K562 (cell line): ENCODE results near the gene MICALL2. TPM values are rescaled to one million over a fixed set of nuclear protein-coding genes. Genes with fewer than 3 reads are reported as not detected.

Experiments
- ATF3 ChIP-seq, 2 experiments: fragments of 450-650 bp in 1 of 2; sonication (generic) in 1 of 2; formaldehyde crosslinking in 1 of 2; IDR thresholded peaks in 1 of 2; conservative IDR thresholded peaks in 1 of 2; 2 replicates each; pipeline versions ENCODE4 v1.6.1 to v1.8.1; 2016 to 2023; ENCODE audit warnings: mild to moderate bottlenecking in 2 of 2, moderate library complexity in 2 of 2, inconsistent platforms in 1 of 2, missing genetic modification reagents in 1 of 2
- CBFB ChIP-seq: sonication (generic); formaldehyde crosslinking; IDR thresholded peaks from 2 replicates; pipeline ENCODE4 v1.4.0; 2020; ENCODE audit warnings: mild to moderate bottlenecking, missing genetic modification reagents
- ESRRA ChIP-seq: fragments of 450-650 bp; IDR thresholded peaks from 2 replicates; pipeline ENCODE4 v1.6.1; 2014; ENCODE audit warnings: low read depth, mild to moderate bottlenecking, moderate library complexity, borderline replicate concordance
- GATAD2B ChIP-seq: fragments of 450-650 bp; IDR thresholded peaks from 2 replicates; pipeline ENCODE4 v1.6.1; 2017; ENCODE audit warnings: mild to moderate bottlenecking, borderline replicate concordance
- HMGN3 ChIP-seq: IDR thresholded peaks from 2 replicates; pipeline ENCODE4 v1.6.1; 2011; ENCODE audit warnings: borderline replicate concordance, low read depth, mild to moderate bottlenecking, mixed read lengths, low read length; ENCODE audit not compliant: insufficient read length; ENCODE audit errors: extremely low read depth
- JUND ChIP-seq, 2 experiments: IDR thresholded peaks; 2 replicates in 1 of 2; 3 replicates in 1 of 2; pipeline ENCODE4 v1.6.1; 2011; ENCODE audit warnings: borderline replicate concordance in 2 of 2, low read depth in 2 of 2, low read length in 2 of 2, improper control_type of control experiment in 1 of 2, missing biosample characterization in 1 of 2, missing genetic modification characterization in 1 of 2, missing genetic modification reagents in 1 of 2
- KLF1 ChIP-seq: fragments of 450-650 bp; IDR thresholded peaks from 2 replicates; pipeline ENCODE4 v1.6.1; 2016; ENCODE audit warnings: missing genetic modification characterization, missing compliant biosample characterization
- MIER1 ChIP-seq: fragments of 450-650 bp; IDR thresholded peaks from 2 replicates; pipeline ENCODE4 v1.6.1; 2016; ENCODE audit warnings: antibody characterized with exemption, mild to moderate bottlenecking, low read depth
- NKRF ChIP-seq: fragments of 450-650 bp; IDR thresholded peaks from 2 replicates; pipeline ENCODE4 v1.6.1; 2016; ENCODE audit warnings: borderline replicate concordance
- PHF20 ChIP-seq: fragments of 450-650 bp; IDR thresholded peaks from 2 replicates; pipeline ENCODE4 v1.6.1; 2018; ENCODE audit not compliant: partially characterized antibody
- POU5F1 ChIP-seq: fragments of 150-350 bp; IDR thresholded peaks from 2 replicates; pipeline ENCODE4 v1.6.1; 2014; ENCODE audit warnings: borderline replicate concordance, low read length, low read depth, mild to moderate bottlenecking; ENCODE audit not compliant: partially characterized antibody
- SAFB ChIP-seq: fragments of 200-400 bp; formaldehyde crosslinking; IDR thresholded peaks from 2 replicates; pipeline ENCODE4 v1.6.1; 2017; ENCODE audit warnings: low read depth, low read length, borderline replicate concordance
- SIRT6 ChIP-seq: IDR thresholded peaks from one replicate; pipeline ENCODE4 v1.6.1; 2012; ENCODE audit warnings: low read depth, mild to moderate bottlenecking, control low read depth, inconsistent platforms, low read length, moderate library complexity
- SMARCC2 ChIP-seq: fragments of 450-650 bp; IDR thresholded peaks from 2 replicates; pipeline ENCODE4 v1.6.1; 2017; ENCODE audit warnings: antibody characterized with exemption, moderate library complexity, mild to moderate bottlenecking, low read depth
- TAF7 ChIP-seq: fragments of 450-650 bp; IDR thresholded peaks from 2 replicates; pipeline ENCODE4 v1.6.1; 2016; ENCODE audit warnings: missing genetic modification characterization, missing compliant biosample characterization
- TAL1 ChIP-seq: fragments of 450-650 bp; IDR thresholded peaks from 2 replicates; pipeline ENCODE4 v1.6.1; 2016; ENCODE audit warnings: mild to moderate bottlenecking
- ZKSCAN3 ChIP-seq: fragments of 250-450 bp; sonication (Bioruptor Pico); IDR thresholded peaks from 2 replicates; pipeline ENCODE4 v1.4.0; 2020
- ZNF253 ChIP-seq: fragments of 250-450 bp; sonication (Bioruptor Pico); conservative IDR thresholded peaks from 2 replicates; pipeline ENCODE4 v1.6.1; 2021; ENCODE audit warnings: mild to moderate bottlenecking
- ZNF263 ChIP-seq: sonication (generic); formaldehyde crosslinking; IDR thresholded peaks from 2 replicates; pipeline ENCODE4 v1.8.0; 2022; ENCODE audit warnings: mild to moderate bottlenecking, missing genetic modification reagents, borderline replicate concordance
- ZNF274 ChIP-seq: IDR thresholded peaks from 2 replicates; pipeline ENCODE4 v1.6.1; 2011; ENCODE audit warnings: low read depth, mild to moderate bottlenecking, low read length, moderate library complexity, borderline replicate concordance
- ZNF668 ChIP-seq: fragments of 250-450 bp; sonication (Bioruptor Pico); IDR thresholded peaks from 2 replicates; pipeline ENCODE4 v1.8.0; 2022; ENCODE audit warnings: mild to moderate bottlenecking, inconsistent platforms
- polyA plus RNA-seq, 8 experiments: library from polyadenylated mRNA; depleted of rRNA in 4 of 8; stranded (reverse) in 5 of 8; unstranded in 3 of 8; fragments of >200 nt; fragmentation: Nextera tagmentation in 2 of 8; fragmentation: Illumina TruSeq in 1 of 8; extraction: Ambion mirVana in 2 of 8; extraction: Trizol in 1 of 8; gene quantifications; 2 replicates each; pipeline versions ENCODE4 v1.2.1 to v1.2.3, GENCODE V29; 2011 to 2014; ENCODE audit warnings: inconsistent platforms in 1 of 8, missing spikeins in 1 of 8
- total RNA-seq, 7 experiments: library from RNA; depleted of rRNA in 6 of 7; stranded (reverse); fragments of >200 nt in 6 of 7; fragmentation: Illumina TruSeq in 2 of 7; extraction: Trizol in 2 of 7; gene quantifications; 2 replicates each; pipeline versions ENCODE4 v1.2.1 to v1.2.3, GENCODE V29; 2011 to 2021; ENCODE audit warnings: low replicate concordance in 1 of 7
- TF ChIP-seq, protein P1 (sequence below): sonication (generic); formaldehyde crosslinking; IDR thresholded peaks from 2 replicates; pipeline ENCODE4 v1.8.1; 2023; ENCODE audit warnings: mild to moderate bottlenecking, missing genetic modification reagents

Gene MICALL2
- total and polyA plus RNA-seq, 9 of the 15 experiments (the other 6 are each of a cell fraction or from before 2014, with no cell fraction given): 1.8 to 103 (median 17.0) TPM

GRCh38 chr7:1458683-1459511, at the start of gene MICALL2 (continued):
- TF ChIP-seq NKRF (peak; percentile 89; the same call in 1 of the 2 replicates), GATAD2B (no peak), ZKSCAN3 (CRISPR knock-in tag) (no peak), ZNF668 (CRISPR knock-in tag) (no peak), SMARCC2 (peak; percentile 66; the same call in 1 of the 2 replicates), TAL1 (no peak), SAFB (no peak), ZNF263 (CRISPR knock-in tag) (peak; percentile 61; the same call in 1 of the 2 replicates), JUND (IDR thresholded peaks at IDR 0.05; ENCODE audit: borderline replicate concordance, low read depth, low read length) (peak; percentile 93), JUND (tag; IDR thresholded peaks at IDR 0.05; ENCODE audit: borderline replicate concordance, low read depth, low read length) (peak; percentile 86; the same call in 2 of the 3 replicates), ATF3 (IDR thresholded peaks at IDR 0.05) (peak; percentile 93), ATF3 (CRISPR knock-in tag; conservative IDR thresholded peaks at IDR 0.05) (peak; percentile 66; the same call in 1 of the 2 replicates), KLF1 (tag) (no peak), ZNF274 (no peak), HMGN3 (peak; percentile 43), ZNF253 (CRISPR knock-in tag) (no peak), PHF20 (no peak), CBFB (no peak), SIRT6 (no peak), ESRRA (no peak), TAF7 (tag) (no peak), MIER1 (no peak), POU5F1 (no peak)
- TF ChIP-seq, protein P1, sequence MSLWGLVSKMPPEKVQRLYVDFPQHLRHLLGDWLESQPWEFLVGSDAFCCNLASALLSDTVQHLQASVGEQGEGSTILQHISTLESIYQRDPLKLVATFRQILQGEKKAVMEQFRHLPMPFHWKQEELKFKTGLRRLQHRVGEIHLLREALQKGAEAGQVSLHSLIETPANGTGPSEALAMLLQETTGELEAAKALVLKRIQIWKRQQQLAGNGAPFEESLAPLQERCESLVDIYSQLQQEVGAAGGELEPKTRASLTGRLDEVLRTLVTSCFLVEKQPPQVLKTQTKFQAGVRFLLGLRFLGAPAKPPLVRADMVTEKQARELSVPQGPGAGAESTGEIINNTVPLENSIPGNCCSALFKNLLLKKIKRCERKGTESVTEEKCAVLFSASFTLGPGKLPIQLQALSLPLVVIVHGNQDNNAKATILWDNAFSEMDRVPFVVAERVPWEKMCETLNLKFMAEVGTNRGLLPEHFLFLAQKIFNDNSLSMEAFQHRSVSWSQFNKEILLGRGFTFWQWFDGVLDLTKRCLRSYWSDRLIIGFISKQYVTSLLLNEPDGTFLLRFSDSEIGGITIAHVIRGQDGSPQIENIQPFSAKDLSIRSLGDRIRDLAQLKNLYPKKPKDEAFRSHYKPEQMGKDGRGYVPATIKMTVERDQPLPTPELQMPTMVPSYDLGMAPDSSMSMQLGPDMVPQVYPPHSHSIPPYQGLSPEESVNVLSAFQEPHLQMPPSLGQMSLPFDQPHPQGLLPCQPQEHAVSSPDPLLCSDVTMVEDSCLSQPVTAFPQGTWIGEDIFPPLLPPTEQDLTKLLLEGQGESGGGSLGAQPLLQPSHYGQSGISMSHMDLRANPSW (CRISPR knock-in tag): peak; percentile 86; the same call in 1 of the 2 replicates
